Stimulated activated effector memory CD8-positive, alpha-beta T cell treated with anti-CD3 and anti-CD28 coated beads, Interleukin-12 subunit alpha, Interleukin-12 subunit beta, amount 100 ng/mL, for 72 hours (primary cell): Measurements from ENCODE around the gene ASCC3.

ENCODE experiments used
- ATAC-seq: fragments of 150-1000 bp; cut with Tn5 transposase; 2 replicates; pipeline ENCODE4 v1.10.0; 2021
- DNase-seq, 2 donors: peaks; one replicate each; pipeline ENCODE4 v3.0.0; 2021 to 2022; ENCODE audit warnings: low spot score in 2 of 2
- H3K27ac Mint-ChIP-seq: one replicate; pipeline ENCODE4 v1.8.0; 2022; ENCODE audit warnings: mild to moderate bottlenecking, mixed read lengths
- H3K36me3 Mint-ChIP-seq: one replicate; pipeline ENCODE4 v1.8.0; 2022; ENCODE audit warnings: mild to moderate bottlenecking, mixed read lengths
- H3K4me1 Mint-ChIP-seq: one replicate; pipeline ENCODE4 v1.8.0; 2022; ENCODE audit warnings: mixed read lengths
- H3K4me3 Mint-ChIP-seq: one replicate; pipeline ENCODE4 v1.8.0; 2022; ENCODE audit warnings: mild to moderate bottlenecking, mixed read lengths
- H3K9me3 Mint-ChIP-seq: one replicate; pipeline ENCODE4 v1.8.0; 2022; ENCODE audit warnings: mixed read lengths

ASCC3 gene

GRCh38 chr6:100577425-100577824, 303.7 kb downstream of the ASCC3 start:
- no peak overlapping the region for H3K27ac Mint-ChIP-seq

GRCh38 chr6:100575921-100576320, 305.2 kb downstream of the ASCC3 start:
- Mint-ChIP-seq H3K4me1 (no peaks in the 10 kb centered on the region), H3K9me3 (no peaks in the 10 kb centered on the region), H3K27ac (no peak overlapping the region), H3K4me3 (no peak overlapping the region), H3K36me3 (no peaks in the 10 kb centered on the region)
- DNase-seq, result no peak
- ATAC-seq, result no peak

More at GRCh38 chr6:100577425-100577824, 303.7 kb downstream of the ASCC3 start:
- no peak overlapping the region for H3K4me3 Mint-ChIP-seq
- DNase-seq, result no peak
- no peaks in the 10 kb centered on the region for H3K36me3 Mint-ChIP-seq
- no peaks in the 10 kb centered on the region for H3K4me1 Mint-ChIP-seq
- ATAC-seq, result no peak
- no peaks in the 10 kb centered on the region for H3K9me3 Mint-ChIP-seq

DNA sequence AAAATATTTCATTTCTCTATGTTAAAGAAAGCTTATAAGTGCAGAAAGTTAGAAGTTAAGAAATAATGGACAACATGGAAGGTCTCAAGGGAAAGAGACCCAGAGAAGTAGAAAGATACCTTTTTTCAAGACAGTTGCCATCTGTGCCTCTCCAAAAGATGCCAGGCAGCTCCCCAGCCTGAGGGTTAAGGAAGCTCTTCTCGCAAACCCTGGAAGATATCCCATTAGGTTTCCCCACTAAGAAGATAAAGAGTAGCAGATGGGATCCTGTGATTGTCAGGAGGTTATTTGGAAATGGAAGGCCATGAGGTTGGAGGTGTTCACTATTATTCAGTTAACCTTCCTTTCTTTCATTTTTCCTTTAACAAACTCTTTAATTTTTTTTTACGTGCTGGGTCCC, 306.3 kb downstream of the ASCC3 start:
- ATAC-seq (no peak), DNase-seq (no peak)
- Mint-ChIP-seq H3K9me3 (no peaks in the 10 kb centered on the region), H3K4me1 (no peaks in the 10 kb centered on the region), H3K36me3 (no peaks in the 10 kb centered on the region), H3K4me3 (no peak overlapping the region), H3K27ac (no peak overlapping the region)

GRCh38 chr6:100573166-100573565, 308.0 kb downstream of the ASCC3 start:
- Mint-ChIP-seq H3K4me3 (no peak overlapping the region), H3K36me3 (no peaks in the 10 kb centered on the region), H3K27ac (no peak overlapping the region), H3K4me1 (no peaks in the 10 kb centered on the region), H3K9me3 (no peaks in the 10 kb centered on the region)
- ATAC-seq, result no peak
- no peak for DNase-seq

- no peaks in the 10 kb centered on the region for H3K9me3 Mint-ChIP-seq
- no peak overlapping the region for H3K4me3 Mint-ChIP-seq
- DNase-seq (no peak), ATAC-seq (no peak)
- H3K27ac Mint-ChIP-seq, result no peak overlapping the region
- no peaks in the 10 kb centered on the region for H3K36me3 Mint-ChIP-seq
- H3K4me1 Mint-ChIP-seq, result no peaks in the 10 kb centered on the region
Measured at GRCh38 chr6:100568255-100568654, 312.9 kb downstream of the ASCC3 start.

GRCh38 chr6:100566563-100566962, 314.6 kb downstream of the ASCC3 start:
- Mint-ChIP-seq H3K36me3 (no peaks in the 10 kb centered on the region), H3K4me1 (no peaks in the 10 kb centered on the region), H3K4me3 (no peak overlapping the region), H3K9me3 (no peaks in the 10 kb centered on the region), H3K27ac (no peak overlapping the region)
- DNase-seq (no peak), ATAC-seq (no peak)

DNA sequence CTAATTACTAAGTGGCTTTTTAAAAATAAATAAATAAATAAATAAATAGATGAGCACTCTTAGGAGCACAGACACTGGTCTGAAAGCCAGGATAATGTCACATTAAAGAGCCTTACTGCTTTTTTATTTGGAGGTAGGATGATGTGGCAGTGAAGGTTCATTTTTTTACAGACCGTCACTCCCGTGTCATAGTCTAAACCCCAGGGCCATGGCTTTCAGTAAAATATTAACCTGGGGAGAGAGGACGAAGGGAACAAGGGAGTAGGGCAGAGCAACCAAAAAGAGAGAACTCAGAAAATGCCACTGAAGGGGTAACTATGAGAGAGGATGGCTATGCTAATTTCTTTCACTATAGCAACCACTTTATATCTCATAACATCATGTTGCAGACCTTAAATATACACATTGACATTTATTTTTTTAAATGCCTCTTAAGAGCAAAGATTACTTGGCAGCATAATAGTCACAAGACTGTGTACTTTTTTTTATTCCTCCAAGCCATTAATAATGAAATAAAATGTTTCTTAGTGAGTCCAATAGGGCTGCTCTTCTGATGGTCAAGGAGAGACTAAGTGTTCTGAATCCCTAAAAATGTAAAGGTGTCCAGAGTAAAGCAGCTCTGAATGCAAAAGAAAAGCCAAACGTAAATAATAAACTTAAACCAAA, 315.6 kb downstream of the ASCC3 start:
- no peaks in the 10 kb centered on the region for H3K9me3 Mint-ChIP-seq
- no peaks in the 10 kb centered on the region for H3K4me1 Mint-ChIP-seq
- H3K4me3 Mint-ChIP-seq, result no peak overlapping the region
- no peak for ATAC-seq
- no peak for DNase-seq
- no peak overlapping the region for H3K27ac Mint-ChIP-seq
- H3K36me3 Mint-ChIP-seq, result no peaks in the 10 kb centered on the region

- H3K36me3 Mint-ChIP-seq, result no peaks in the 10 kb centered on the region
- no peaks in the 10 kb centered on the region for H3K4me1 Mint-ChIP-seq
- no peaks in the 10 kb centered on the region for H3K9me3 Mint-ChIP-seq
- no peak for DNase-seq
- no peak overlapping the region for H3K4me3 Mint-ChIP-seq
- no peak for ATAC-seq
- no peak overlapping the region for H3K27ac Mint-ChIP-seq
Measured at GRCh38 chr6:100559859-100560258, 321.3 kb downstream of the ASCC3 start.

DNA sequence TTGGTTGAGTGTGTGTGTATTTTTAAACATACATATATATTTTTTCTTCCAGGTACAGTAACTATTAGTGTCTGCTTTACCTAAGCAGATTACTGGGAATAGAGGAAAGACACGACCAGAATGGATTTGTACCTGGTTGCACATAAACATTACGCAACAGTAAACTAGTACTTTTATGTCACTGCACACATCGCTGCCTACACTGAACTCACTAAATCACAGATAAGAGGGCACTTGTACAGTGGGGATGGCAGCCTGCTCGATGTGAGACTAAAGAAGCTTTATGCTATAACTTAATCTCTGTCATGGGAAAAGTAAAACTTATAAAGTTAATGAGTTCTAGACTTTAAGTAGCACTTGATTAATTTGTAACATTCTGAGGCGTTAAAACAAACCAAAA, 326.9 kb downstream of the ASCC3 start:
- Mint-ChIP-seq H3K9me3 (no peaks in the 10 kb centered on the region), H3K4me3 (no peak overlapping the region), H3K4me1 (no peaks in the 10 kb centered on the region)

GRCh38 chr6:100553243-100553642, 327.9 kb downstream of the ASCC3 start:
- ATAC-seq, result no peak
- Mint-ChIP-seq H3K4me1 (no peaks in the 10 kb centered on the region), H3K27ac (no peak overlapping the region), H3K9me3 (no peaks in the 10 kb centered on the region), H3K36me3 (no peaks in the 10 kb centered on the region), H3K4me3 (no peak overlapping the region)
- DNase-seq, result no peak

More for the DNA sequence above, 326.9 kb downstream of the ASCC3 start:
- DNase-seq (no peak), ATAC-seq (no peak)
- Mint-ChIP-seq H3K27ac (no peak overlapping the region), H3K36me3 (no peaks in the 10 kb centered on the region)

DNA sequence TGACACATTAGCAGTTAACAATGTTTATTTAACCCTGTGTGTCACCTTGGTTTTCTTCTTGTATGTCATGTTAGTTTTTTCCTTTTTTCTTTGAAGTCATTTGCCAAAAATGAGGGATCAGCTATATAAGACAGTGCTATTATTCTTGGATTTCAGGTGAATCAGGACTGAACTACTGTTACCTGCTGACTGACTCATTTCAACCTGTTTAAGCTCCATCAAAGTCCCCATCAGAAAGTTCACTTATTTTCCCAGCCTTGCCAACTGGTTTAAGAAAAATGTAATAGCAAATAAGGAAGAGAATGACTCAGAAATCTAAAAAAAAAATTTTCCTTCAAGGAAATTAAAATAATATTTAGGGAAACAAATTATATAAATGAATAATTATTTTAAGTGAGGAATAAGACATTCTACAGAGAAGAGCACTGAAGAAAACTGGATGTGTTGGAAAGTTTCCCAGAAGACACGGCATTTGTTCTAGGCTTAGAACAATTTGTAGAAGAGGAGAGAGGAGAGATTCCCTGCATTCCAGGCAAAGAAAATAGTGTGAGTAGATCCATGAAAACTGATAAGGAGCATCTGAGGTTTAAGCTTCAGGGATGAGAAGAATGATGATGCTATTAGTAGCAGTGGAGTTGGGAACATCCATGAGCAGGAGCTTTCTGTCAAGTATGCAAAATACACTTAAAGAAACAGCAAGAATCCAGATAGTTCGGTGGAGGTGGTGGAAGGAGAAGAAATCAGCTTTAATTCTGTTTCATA, 331.5 kb downstream of the ASCC3 start:
- ATAC-seq (no peak), DNase-seq (no peak)
- no peaks in the 10 kb centered on the region for H3K9me3 Mint-ChIP-seq
- no peak overlapping the region for H3K27ac Mint-ChIP-seq
- H3K36me3 Mint-ChIP-seq, result no peaks in the 10 kb centered on the region
- H3K4me1 Mint-ChIP-seq, result no peaks in the 10 kb centered on the region
- H3K4me3 Mint-ChIP-seq, result no peak overlapping the region

- Mint-ChIP-seq H3K4me3 (no peak overlapping the region), H3K27ac (no peak overlapping the region), H3K4me1 (no peaks in the 10 kb centered on the region), H3K36me3 (peaks cover 46% of the 10 kb centered on the region), H3K9me3 (no peaks in the 10 kb centered on the region)
- DNase-seq (no peak), ATAC-seq (no peak)
Measured at GRCh38 chr6:100538086-100538485, 343.0 kb downstream of the ASCC3 start.

DNA sequence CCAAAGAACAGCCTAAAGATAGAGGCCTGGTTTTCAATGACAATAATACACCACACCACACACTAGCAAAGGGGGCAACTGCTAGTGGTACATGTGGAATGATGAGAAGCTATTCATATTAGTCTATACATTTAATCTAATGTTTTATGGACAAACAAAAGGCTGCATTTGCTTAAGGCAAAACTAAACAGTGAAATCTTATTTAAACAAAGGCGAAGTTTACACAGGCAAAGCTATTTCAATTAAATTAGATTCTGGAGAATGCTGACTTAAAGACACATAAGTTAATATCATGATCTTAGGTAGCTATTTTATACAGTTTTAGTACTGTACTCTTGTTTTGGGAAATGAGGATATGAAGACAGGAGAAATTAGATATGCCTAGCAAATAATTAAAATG, 362.5 kb downstream of the ASCC3 start:
- Mint-ChIP-seq H3K4me1 (no peaks in the 10 kb centered on the region), H3K4me3 (no peak overlapping the region), H3K9me3 (no peaks in the 10 kb centered on the region), H3K36me3 (peaks cover 11% of the 10 kb centered on the region), H3K27ac (no peak overlapping the region)
- ATAC-seq (no peak), DNase-seq (no peak)

- no peak for ATAC-seq
- Mint-ChIP-seq H3K9me3 (no peaks in the 10 kb centered on the region), H3K4me3 (no peak overlapping the region), H3K4me1 (no peaks in the 10 kb centered on the region), H3K36me3 (peaks cover 19% of the 10 kb centered on the region), H3K27ac (no peak overlapping the region)
- no peak for DNase-seq
Measured at GRCh38 chr6:100517633-100518032, 363.5 kb downstream of the ASCC3 start.

DNA sequence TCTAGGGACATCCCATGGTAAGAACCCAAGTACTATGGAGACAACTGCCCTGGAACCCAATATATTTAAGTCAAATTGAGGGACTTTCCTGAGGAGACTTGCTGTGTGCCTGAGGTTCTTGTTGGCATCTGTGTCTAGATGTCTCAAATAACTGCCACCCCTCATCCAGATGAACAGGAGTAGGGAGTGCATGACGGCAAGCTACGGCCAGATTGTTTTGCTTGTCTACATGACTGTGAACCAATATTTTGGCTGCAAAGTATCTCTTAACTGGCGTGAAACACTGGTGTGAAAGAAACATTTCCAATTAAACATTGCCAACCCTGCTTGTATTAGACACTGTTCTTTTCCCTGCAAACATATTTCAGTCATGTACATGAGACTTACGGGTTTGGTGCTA, 364.0 kb downstream of the ASCC3 start:
- H3K27ac Mint-ChIP-seq, result no peak overlapping the region
- ATAC-seq (no peak), DNase-seq (no peak)
- no peaks in the 10 kb centered on the region for H3K9me3 Mint-ChIP-seq
- peaks cover 25% of the 10 kb centered on the region for H3K36me3 Mint-ChIP-seq
- H3K4me3 Mint-ChIP-seq, result no peak overlapping the region
- no peaks in the 10 kb centered on the region for H3K4me1 Mint-ChIP-seq

DNA sequence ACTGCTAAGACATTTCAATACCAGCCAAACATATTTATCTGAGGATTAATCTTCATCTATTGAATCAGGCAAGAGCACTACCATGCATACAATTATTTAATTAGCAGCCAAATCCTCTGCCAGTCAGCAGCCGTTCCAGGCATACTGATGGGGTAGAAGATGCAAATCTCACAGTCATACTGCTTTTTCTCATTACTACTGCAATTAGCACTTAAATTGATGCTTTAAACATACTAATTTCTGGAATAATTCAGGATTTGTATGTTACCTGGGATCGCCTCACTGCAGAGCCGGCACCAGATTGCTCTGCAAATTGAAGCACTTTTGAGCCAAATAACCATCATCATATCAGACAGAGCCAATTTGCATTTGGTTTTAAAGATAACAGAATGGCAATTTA, 366.5 kb downstream of the ASCC3 start:
- DNase-seq (no peak), ATAC-seq (no peak)
- no peak overlapping the region for H3K4me3 Mint-ChIP-seq
- H3K27ac Mint-ChIP-seq, result no peak overlapping the region
- H3K9me3 Mint-ChIP-seq, result no peaks in the 10 kb centered on the region
- no peaks in the 10 kb centered on the region for H3K4me1 Mint-ChIP-seq
- H3K36me3 Mint-ChIP-seq, result peaks cover 49% of the 10 kb centered on the region
